Activated CD8-positive, alpha-beta T cell treated with anti-CD3 and anti-CD28 coated beads for 36 hours (primary cell): ENCODE measurements around the gene PPIL6. TPM values are rescaled to one million over a fixed set of nuclear protein-coding genes. Genes with fewer than 3 reads are reported as not detected.

Experiments
- ATAC-seq: fragments of 200-7000 bp; cut with Tn5 transposase; one replicate; pipeline ENCODE4 v1.10.0; 2021; ENCODE audit warnings: mild to moderate bottlenecking, moderate library complexity
- CTCF ChIA-PET: fragments of 350-600 bp; sonication (Branson Sonifier 250); formaldehyde crosslinking; loops from one replicate; lab custom pipeline; 2021; ENCODE audit warnings: antibody characterized with exemption; lab: Charles Lee
- POLR2A ChIA-PET: fragments of 350-600 bp; sonication (Branson Sonifier 250); formaldehyde crosslinking; loops from one replicate; lab custom pipeline; 2021; ENCODE audit warnings: antibody characterized with exemption; lab: Charles Lee
- DNase-seq: peaks from one replicate; pipeline ENCODE4 v3.0.0-alpha.2; 2020
- H3K27ac Mint-ChIP-seq: one replicate; pipeline ENCODE4 v1.8.0; 2021; ENCODE audit warnings: mild to moderate bottlenecking, mixed read lengths
- H3K27me3 Mint-ChIP-seq: one replicate; pipeline ENCODE4 v1.8.0; 2021; ENCODE audit warnings: mixed read lengths
- H3K36me3 Mint-ChIP-seq: one replicate; pipeline ENCODE4 v1.8.0; 2021; ENCODE audit warnings: low read depth, mixed read lengths
- H3K4me1 Mint-ChIP-seq: one replicate; pipeline ENCODE4 v1.8.0; 2021; ENCODE audit warnings: low read depth, mixed read lengths
- H3K4me3 Mint-ChIP-seq: one replicate; pipeline ENCODE4 v1.8.0; 2021; ENCODE audit warnings: mild to moderate bottlenecking, moderate library complexity, mixed read lengths
- H3K9me3 Mint-ChIP-seq: one replicate; pipeline ENCODE4 v1.8.0; 2021; ENCODE audit warnings: mixed read lengths
- intact Hi-C: fragments of 100-400 bp; cut with micrococcal nuclease; formaldehyde crosslinking; loops from one replicate; pipeline ENCODE4 v1.10.0; 2022
- total RNA-seq, 2 experiments: library from RNA; stranded (reverse); gene quantifications; one replicate each; pipeline ENCODE4 v1.2.3, GENCODE V29; 2021
- TF ChIP-seq, protein P1 (sequence below): fragments of 200-600 bp; IDR thresholded peaks from one replicate; pipeline ENCODE4 v1.8.0; 2022; ENCODE audit warnings: antibody characterized with exemption, mild to moderate bottlenecking

PPIL6 gene
- total RNA-seq, 2 experiments from 2014 or later: 0.27 to 0.38 TPM

DNA sequence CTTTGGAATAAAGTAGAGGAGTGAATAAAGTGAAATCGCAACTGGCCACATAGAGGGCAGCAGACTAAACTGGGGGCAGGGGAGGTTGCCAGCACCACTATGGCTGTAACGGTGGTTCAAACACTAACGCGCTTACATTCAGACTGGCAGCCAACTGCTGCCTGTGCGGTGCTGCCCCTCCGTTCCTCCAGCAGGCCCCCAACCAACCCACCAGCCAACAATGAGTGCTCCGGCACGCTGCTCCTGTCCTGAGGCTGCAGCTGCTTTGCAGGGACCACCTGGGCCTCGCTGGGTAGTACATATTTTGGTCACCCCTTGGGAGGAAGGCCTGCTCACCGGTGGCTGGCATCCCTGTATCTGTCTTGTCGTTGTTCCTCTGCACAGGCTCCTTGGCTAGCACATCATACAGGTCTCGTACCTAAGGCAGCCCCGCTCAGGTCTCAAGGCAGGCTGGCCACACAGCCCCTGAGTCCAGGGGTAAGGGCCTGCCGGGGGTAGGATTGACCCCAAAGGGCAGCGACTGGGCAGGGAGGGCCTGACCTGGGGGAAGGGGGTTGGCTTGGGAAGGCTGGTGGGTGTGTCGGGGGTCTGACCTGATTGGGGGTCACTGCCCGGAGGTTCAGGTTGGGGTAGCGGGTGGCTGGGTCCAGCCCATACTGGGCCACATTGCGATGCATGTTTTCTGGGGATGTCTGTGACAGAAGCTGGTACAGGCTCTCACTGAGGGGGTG lies 8.8 kb upstream of the PPIL6 start:
- TF ChIP-seq, protein P1, sequence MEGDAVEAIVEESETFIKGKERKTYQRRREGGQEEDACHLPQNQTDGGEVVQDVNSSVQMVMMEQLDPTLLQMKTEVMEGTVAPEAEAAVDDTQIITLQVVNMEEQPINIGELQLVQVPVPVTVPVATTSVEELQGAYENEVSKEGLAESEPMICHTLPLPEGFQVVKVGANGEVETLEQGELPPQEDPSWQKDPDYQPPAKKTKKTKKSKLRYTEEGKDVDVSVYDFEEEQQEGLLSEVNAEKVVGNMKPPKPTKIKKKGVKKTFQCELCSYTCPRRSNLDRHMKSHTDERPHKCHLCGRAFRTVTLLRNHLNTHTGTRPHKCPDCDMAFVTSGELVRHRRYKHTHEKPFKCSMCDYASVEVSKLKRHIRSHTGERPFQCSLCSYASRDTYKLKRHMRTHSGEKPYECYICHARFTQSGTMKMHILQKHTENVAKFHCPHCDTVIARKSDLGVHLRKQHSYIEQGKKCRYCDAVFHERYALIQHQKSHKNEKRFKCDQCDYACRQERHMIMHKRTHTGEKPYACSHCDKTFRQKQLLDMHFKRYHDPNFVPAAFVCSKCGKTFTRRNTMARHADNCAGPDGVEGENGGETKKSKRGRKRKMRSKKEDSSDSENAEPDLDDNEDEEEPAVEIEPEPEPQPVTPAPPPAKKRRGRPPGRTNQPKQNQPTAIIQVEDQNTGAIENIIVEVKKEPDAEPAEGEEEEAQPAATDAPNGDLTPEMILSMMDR: no peak
- Mint-ChIP-seq H3K4me1 (peaks cover 39% of the 10 kb centered on the region), H3K9me3 (no peaks in the 10 kb centered on the region), H3K27me3 (no peaks in the 10 kb centered on the region), H3K4me3 (no peak overlapping the region), H3K36me3 (peaks cover 14% of the 10 kb centered on the region), H3K27ac (peak overlapping the region; percentile 17)
- ATAC-seq (no peak), DNase-seq (no peak)
- POLR2A ChIA-PET: interaction anchor here (0.6 to 2.4 kb wide), 6 partner anchors 8 to 141 kb away, joined by 3 to 16 read pairs (median 4); partner anchors contain the start of genes PPIL6 and SMPD2
- CTCF ChIA-PET: interaction anchor here (1.1 to 2.2 kb wide), 2 partner anchors 8 to 66 kb away, joined by 3 to 7 read pairs; partner anchors contain the start of genes PPIL6 and SMPD2
- intact Hi-C loops: no loop called here

DNA sequence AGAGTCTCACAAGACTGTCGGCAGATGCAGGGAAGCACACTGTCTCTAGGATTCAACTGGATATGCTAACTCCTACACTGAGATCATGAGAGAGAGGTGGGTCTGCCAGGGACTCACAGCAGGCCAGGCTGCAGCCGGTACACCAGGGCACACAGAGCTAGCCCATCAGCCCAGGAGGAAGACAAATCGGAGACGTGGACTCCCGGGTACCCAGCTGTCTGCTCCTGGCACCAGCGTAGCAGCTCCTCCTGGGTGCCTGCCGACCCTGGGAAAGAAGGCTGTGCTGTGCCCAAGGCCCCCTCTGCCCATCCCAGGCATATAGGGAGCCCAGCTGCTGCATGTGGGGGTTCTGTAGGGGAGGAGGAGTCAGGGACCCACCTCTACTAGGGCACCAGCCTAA lies 8.2 kb upstream of the PPIL6 start:
- Mint-ChIP-seq H3K9me3 (no peaks in the 10 kb centered on the region), H3K27ac (no peak overlapping the region), H3K4me1 (peaks cover 34% of the 10 kb centered on the region), H3K36me3 (peaks cover 14% of the 10 kb centered on the region), H3K27me3 (no peaks in the 10 kb centered on the region), H3K4me3 (no peak overlapping the region)
- CTCF ChIA-PET: interaction anchor here (1.1 kb wide), 1 partner anchor 65 kb away, joined by 3 read pairs; no protein-coding TSS in a partner anchor
- TF ChIP-seq, protein P1: no peak
- DNase-seq (no peak), ATAC-seq (no peak)
- POLR2A ChIA-PET: interaction anchor here (0.6 to 2.4 kb wide), 7 partner anchors 7 to 140 kb away, joined by 3 to 16 read pairs (median 3); partner anchors contain the start of genes PPIL6 and SMPD2
- intact Hi-C loops: no loop called here

DNA sequence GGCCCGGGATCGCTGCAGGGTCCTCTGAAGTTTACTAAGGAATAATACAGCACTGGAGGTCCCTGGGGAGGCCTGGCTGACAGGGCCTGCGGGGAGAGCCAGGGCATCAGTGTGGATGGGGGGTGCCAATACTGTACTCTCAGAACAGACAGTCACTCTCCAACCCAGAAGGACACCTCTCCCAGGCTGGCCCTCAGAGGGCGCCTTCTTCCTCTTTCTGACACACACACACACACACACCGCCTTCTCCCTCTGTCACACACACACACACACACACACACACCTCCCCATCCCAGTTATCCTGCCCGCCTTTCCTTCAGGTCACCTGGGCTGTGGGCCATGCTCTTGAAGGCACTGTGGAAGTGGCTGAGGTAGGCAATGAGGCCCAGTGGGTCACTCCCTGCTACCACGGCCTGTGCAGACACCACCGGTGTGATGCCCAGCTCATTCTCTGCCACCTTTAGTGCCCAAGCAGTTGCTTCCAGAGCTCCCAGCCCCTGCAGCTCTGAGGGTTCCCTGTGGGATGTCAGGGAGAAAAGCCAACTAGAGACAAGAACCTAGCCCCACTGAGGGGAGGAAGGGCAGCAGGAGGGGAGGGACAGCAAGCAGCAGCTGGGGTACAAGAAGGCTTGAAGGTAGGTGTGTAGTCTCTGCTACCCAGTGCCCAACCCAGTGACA lies 7.6 kb upstream of the PPIL6 start:
- peaks cover 36% of the 10 kb centered on the region for H3K4me1 Mint-ChIP-seq
- no peak overlapping the region for H3K4me3 Mint-ChIP-seq
- peaks cover 20% of the 10 kb centered on the region for H3K36me3 Mint-ChIP-seq
- ChIA-PET POLR2A (interaction anchor here (0.6 to 1.6 kb wide), 6 partner anchors 9 to 203 kb away, joined by 3 to 7 read pairs (median 3); no protein-coding TSS in a partner anchor), CTCF (interaction anchor here (1.1 kb wide), 1 partner anchor 64 kb away, joined by 3 read pairs; no protein-coding TSS in a partner anchor)
- H3K27ac Mint-ChIP-seq: peak overlapping the region; percentile 22
- H3K9me3 Mint-ChIP-seq: no peaks in the 10 kb centered on the region
- intact Hi-C loops: no loop called here
- ATAC-seq: no peak
- TF ChIP-seq, protein P1: no peak
- no peak for DNase-seq
- H3K27me3 Mint-ChIP-seq: no peaks in the 10 kb centered on the region

DNA sequence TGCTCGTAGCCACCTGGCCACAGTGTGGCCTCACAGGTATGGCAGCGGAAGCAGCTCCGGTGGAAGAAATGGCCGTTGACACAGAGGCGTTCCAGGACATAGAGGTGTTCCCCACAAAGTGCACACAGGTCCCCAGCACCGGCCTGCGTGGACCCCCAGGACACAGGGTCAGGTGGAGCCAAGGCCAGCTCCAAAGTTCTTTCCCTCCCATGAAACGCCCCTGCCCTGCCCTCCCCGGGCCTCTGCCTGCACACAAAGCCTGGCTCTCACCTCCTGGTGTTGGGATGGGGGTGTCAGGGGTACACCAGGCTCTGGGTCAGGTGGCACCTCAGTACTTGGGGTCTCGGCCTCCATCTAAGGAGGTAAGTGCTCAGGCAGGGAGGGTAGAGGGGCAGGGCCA lies 6.7 kb upstream of the PPIL6 start:
- H3K9me3 Mint-ChIP-seq: no peaks in the 10 kb centered on the region
- intact Hi-C loops: no loop called here

More for the DNA sequence above, 6.7 kb upstream of the PPIL6 start:
- POLR2A ChIA-PET: interaction anchor here (8.9 kb wide), 1 partner anchor 8 kb away, joined by 119 read pairs; the partner anchor contains the start of gene MICAL1
- H3K4me1 Mint-ChIP-seq: peaks cover 40% of the 10 kb centered on the region
- CTCF ChIA-PET: no interaction called here
- no peak overlapping the region for H3K4me3 Mint-ChIP-seq
- DNase-seq (no peak), ATAC-seq (no peak)
- no peaks in the 10 kb centered on the region for H3K27me3 Mint-ChIP-seq
- TF ChIP-seq, protein P1: no peak
- peaks cover 27% of the 10 kb centered on the region for H3K36me3 Mint-ChIP-seq
- no peak overlapping the region for H3K27ac Mint-ChIP-seq
